Embryonic facial prominence (tissue), 1 donor: ENCODE data around the gene IQGAP1.

Experiments
- DNase-seq: peaks from one replicate; pipeline ENCODE4 v3.0.0-alpha.2; 2016; ENCODE audit errors: extremely low spot score

The IQGAP1 gene

GRCh38 chr15:90530250-90531051 lies 142.4 kb downstream of the IQGAP1 start:
- no peak for DNase-seq

- DNase-seq: no peak
These were observed 143.1 kb downstream of the IQGAP1 start for GRCh38 chr15:90531147-90531546.

- no peak for DNase-seq
These were observed 147.2 kb downstream of the IQGAP1 start for GRCh38 chr15:90535254-90535653.

- DNase-seq: no peak
These were observed 151.7 kb downstream of the IQGAP1 start for GRCh38 chr15:90539789-90540188.

- no peak for DNase-seq
These were observed 152.7 kb downstream of the IQGAP1 start for GRCh38 chr15:90540768-90541167.

GRCh38 chr15:90545095-90545494 lies 157.1 kb downstream of the IQGAP1 start:
- no peak for DNase-seq

GRCh38 chr15:90547540-90547939 lies 159.5 kb downstream of the IQGAP1 start:
- DNase-seq: no peak

GRCh38 chr15:90550919-90551318 lies 162.9 kb downstream of the IQGAP1 start:
- no peak for DNase-seq
